BJ (cell line): Measurements from ENCODE around the gene FAM237B. TPM values are rescaled to one million over a fixed set of nuclear protein-coding genes. Genes with fewer than 3 reads are reported as not detected.

Source experiments
- CTCF ChIA-PET: fragments of 350-600 bp; formaldehyde crosslinking; extraction: SDS; loops from one replicate; lab custom pipeline; 2021; ENCODE audit warnings: antibody characterized with exemption, inconsistent platforms; lab: Yijun Ruan, JAX
- POLR2A ChIA-PET: fragments of 300-600 bp; sonication (Branson Sonifier 250); formaldehyde crosslinking; extraction: SDS; loops from one replicate; lab custom pipeline; 2021; ENCODE audit warnings: antibody characterized with exemption; lab: Charles Lee
- DNase-seq: peaks from one replicate; pipeline ENCODE4 v3.0.0-alpha.2; 2011; ENCODE audit warnings: low read depth
- H3K27me3 ChIP-seq: 2 replicates; pipeline ENCODE4 v1.6.0; 2011; ENCODE audit warnings: low read length; ENCODE audit not compliant: control insufficient read depth, insufficient read depth
- H3K36me3 ChIP-seq: 2 replicates; pipeline ENCODE4 v1.5.1; 2011; ENCODE audit warnings: low read length; ENCODE audit not compliant: control insufficient read depth, insufficient read depth
- H3K4me3 ChIP-seq: 2 replicates; pipeline ENCODE4 v1.5.1; 2011; ENCODE audit warnings: low read depth, mild to moderate bottlenecking, control low read depth, low read length
- CTCF ChIP-seq: IDR thresholded peaks from 2 replicates; pipeline ENCODE4 v1.5.1; 2011; ENCODE audit warnings: low read depth, mild to moderate bottlenecking, control low read depth, inconsistent platforms, low read length, moderate library complexity; ENCODE audit not compliant: insufficient read depth
- polyA plus RNA-seq: library from polyadenylated mRNA; depleted of rRNA; stranded (reverse); fragments of >200 nt; gene quantifications from 2 replicates; pipeline ENCODE4 v1.2.3, GENCODE V29; 2011

Gene FAM237B
- polyA plus RNA-seq, 1 experiment: not detected

- CTCF ChIA-PET: interaction anchor here (2.2 kb wide), 1 partner anchor 106 kb away, joined by 6 read pairs; no protein-coding TSS in a partner anchor
- Histone ChIP-seq H3K27me3 (0 out of 2 replicates have a peak, but pooled peaks cover 2% of the 10 kb centered on the region), H3K4me3 (no peak overlapping the region), H3K36me3 (no peaks in the 10 kb centered on the region)
- POLR2A ChIA-PET: no interaction called here
- TF ChIP-seq CTCF: no peak
- no peak for DNase-seq
These were observed 7.2 kb downstream of the FAM237B start for GRCh38 chr7:90313907-90314306.

- CTCF ChIA-PET: interaction anchor here (0.7 to 3.4 kb wide), 4 partner anchors 33 to 118 kb away, joined by 3 to 23 read pairs (median 5); no protein-coding TSS in a partner anchor
These were observed 8.4 kb downstream of the FAM237B start for GRCh38 chr7:90312745-90313144.

GRCh38 chr7:90311175-90311574 is 9.9 kb downstream of the FAM237B start:
- no peak for DNase-seq
- H3K4me3 ChIP-seq: no peak overlapping the region
- peaks cover 2% of the 10 kb centered on the region; the same call in 1 of the 2 replicates for H3K36me3 ChIP-seq
- ChIA-PET POLR2A (no interaction called here), CTCF (interaction anchor here (1.0 to 3.4 kb wide), 3 partner anchors 13 to 117 kb away, joined by 3 to 23 read pairs (median 6); no protein-coding TSS in a partner anchor)
- H3K27me3 ChIP-seq: no peaks in the 10 kb centered on the region
- TF ChIP-seq CTCF: no peak

More at GRCh38 chr7:90312745-90313144, 8.4 kb downstream of the FAM237B start:
- DNase-seq: no peak
- peak; percentile 26; the same call in 1 of the 2 replicates for TF ChIP-seq CTCF
- Histone ChIP-seq H3K36me3 (peaks cover 2% of the 10 kb centered on the region; the same call in 1 of the 2 replicates), H3K4me3 (no peak overlapping the region), H3K27me3 (0 out of 2 replicates have a peak, but pooled peaks cover 1% of the 10 kb centered on the region)
- POLR2A ChIA-PET: no interaction called here

- DNase-seq: no peak
- Histone ChIP-seq H3K36me3 (peaks cover 2% of the 10 kb centered on the region; the same call in 1 of the 2 replicates), H3K27me3 (no peaks in the 10 kb centered on the region), H3K4me3 (no peak overlapping the region)
- CTCF ChIA-PET: interaction anchor here (3.4 kb wide), 1 partner anchor 118 kb away, joined by 23 read pairs; no protein-coding TSS in a partner anchor
- TF ChIP-seq CTCF: no peak
- POLR2A ChIA-PET: no interaction called here
These were observed 11.2 kb downstream of the FAM237B start for GRCh38 chr7:90309872-90310271.

- no peak for TF ChIP-seq CTCF
- CTCF ChIA-PET: no interaction called here
- POLR2A ChIA-PET: no interaction called here
- no peak for DNase-seq
- Histone ChIP-seq H3K36me3 (peaks cover 2% of the 10 kb centered on the region; the same call in 1 of the 2 replicates), H3K27me3 (no peaks in the 10 kb centered on the region), H3K4me3 (no peak overlapping the region)
These were observed 17.9 kb downstream of the FAM237B start for GRCh38 chr7:90303241-90303640.
